HL-60/S4 treated with phorbol 12-myristate 13-acetate at 8.2 ng/mL for 4 days and 3 days (cell line): ENCODE data around the gene NPW.
"Not testable (repeated sequence)": the region's sequence is repeated elsewhere in the genome, so short reads cannot be mapped to it uniquely, and the experiment has no call there.

Source experiments
- in situ Hi-C: fragments of 300-500 bp; cut with MboI; formaldehyde crosslinking; loops from 2 replicates; pipeline ENCODE4 v1.15.0; 2022; ENCODE audit warnings: low sequenced_read_pairs

Gene NPW

DNA sequence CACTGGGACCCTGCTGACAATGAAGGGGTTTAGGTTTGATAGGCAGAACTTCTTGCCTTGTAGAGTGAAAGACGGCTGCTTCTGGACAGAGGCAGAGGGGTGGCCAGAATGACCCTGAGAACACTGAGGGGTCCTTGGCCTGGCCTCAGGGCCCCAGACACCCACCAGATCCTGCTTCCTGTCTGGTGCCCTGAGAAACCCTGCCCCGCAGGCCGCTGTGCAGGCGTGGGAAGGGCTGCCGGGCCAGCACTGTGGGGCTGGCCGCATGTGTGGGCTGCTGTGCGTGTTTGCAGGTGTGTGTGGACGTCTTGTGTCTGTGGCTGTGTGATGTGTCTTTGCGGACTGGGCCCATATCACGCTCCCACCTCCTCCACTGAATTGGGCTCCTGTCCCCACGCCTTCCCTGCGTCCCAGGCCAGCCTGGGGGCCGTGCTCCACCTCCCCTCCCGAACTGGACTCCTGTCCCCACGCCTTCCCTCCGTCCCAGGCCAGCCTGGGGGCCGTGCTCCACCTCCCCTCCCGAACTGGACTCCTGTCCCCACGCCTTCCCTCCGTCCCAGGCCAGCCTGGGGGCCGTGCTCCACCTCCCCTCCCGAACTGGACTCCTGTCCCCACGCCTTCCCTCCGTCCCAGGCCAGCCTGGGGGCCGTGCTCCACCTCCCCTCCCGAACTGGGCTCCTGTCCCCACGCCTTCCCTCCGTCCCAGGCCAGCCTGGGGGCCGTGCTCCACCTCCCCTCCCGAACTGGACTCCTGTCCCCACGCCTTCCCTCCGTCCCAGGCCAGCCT lies 14.5 kb downstream of the NPW start:
- in situ Hi-C loops, result not testable (repeated sequence)

DNA sequence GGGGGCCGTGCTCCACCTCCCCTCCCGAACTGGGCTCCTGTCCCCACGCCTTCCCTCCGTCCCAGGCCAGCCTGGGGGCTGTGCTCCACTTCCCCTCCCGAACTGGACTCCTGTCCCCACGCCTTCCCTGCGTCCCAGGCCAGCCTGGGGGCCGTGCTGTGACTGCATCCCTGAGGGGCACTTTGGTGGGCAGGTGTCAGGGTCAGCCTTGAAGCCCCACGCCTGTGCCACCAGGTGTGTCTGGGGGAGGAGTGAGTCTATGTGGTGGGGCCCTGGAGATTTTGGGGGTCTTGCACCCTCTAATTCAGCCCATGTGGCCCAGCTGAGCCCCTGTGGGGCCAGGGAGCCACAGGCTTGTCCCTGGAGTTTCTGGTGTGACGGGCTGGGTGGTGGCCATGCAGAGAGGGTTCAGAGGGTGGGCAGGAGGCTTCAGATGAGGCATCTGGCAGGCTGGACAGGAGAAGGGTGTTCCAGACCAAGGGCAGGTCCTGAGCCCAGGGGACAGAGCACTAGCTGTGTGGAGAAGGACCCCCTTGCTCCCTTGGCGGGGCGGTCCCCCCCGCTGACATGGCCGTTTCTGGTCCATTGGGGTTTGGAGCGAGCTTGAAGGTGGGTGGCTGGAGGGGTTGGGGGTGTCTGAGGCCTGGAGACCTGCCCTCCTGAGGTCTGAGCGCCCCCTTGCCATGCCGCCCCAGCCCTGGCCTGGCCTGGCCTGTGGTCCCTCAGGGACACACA lies 15.3 kb downstream of the NPW start:
- in situ Hi-C loops, result no loop called here

DNA sequence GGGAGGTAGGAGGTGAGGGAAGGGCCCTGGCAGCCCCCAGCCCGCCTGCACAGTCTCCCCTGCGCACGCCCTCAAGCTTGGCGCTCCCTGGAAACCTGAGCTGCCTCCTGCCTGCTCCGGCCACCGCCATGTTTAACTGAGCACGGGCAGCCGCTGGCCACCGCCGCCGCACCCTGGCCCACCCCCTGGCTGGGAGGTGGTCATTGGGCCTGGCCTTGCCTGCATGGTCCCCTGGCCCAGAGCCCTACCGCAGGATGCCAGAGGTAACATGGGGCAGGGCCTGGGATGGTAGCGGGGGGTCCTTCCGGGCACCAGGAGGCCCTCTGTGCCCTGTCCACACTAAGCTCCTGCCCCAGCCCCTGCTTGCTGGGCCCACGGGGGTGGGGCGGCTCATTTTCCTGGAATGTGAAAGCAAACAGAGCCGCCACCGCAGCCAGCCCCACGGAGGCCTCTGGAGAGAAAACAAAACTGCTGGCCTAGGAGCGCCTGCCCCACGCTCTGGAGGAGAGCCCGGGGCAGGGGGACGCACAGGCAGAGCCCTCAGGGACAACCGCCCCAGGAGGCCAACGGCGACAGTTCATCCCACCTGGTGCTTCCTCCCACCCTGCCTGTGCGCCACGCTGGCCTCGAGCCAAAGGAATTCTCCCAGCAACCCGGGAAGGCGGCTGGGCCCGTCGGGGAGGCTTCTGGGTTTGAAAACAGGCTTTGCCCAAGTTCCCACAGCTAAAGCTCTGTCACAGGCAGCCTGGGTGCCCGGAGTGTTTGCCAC lies 16.0 kb downstream of the NPW start:
- in situ Hi-C loops, result no loop called here

DNA sequence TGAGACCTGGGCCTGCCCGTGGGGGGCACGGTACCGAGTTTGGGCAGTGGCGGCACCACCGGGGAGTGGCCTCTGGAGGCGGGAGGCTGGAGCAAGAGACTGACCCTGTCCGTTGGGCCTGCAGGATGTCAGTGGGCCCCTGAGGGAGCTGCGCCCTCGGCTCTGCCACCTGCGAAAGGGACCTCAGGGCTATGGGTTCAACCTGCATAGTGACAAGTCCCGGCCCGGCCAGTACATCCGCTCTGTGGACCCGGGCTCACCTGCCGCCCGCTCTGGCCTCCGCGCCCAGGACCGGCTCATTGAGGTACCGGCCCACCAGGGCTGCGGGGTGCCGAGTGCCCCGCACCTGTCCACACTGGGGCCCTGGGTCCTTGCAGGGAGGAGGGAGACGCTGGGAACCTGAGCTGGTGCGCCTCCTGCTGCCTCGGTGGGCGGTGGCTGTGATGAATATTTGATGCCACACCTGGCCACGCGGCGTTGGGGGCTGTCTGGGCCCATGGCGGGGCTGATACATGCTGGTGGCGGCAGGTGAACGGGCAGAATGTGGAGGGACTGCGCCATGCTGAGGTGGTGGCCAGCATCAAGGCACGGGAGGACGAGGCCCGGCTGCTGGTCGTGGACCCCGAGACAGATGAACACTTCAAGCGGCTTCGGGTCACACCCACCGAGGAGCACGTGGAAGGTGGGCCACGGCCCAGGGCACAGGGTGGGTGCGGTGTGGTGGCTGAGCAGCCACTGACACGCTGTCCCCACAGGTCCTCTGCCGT lies 16.8 kb downstream of the NPW start:
- in situ Hi-C loops, result no loop called here

DNA sequence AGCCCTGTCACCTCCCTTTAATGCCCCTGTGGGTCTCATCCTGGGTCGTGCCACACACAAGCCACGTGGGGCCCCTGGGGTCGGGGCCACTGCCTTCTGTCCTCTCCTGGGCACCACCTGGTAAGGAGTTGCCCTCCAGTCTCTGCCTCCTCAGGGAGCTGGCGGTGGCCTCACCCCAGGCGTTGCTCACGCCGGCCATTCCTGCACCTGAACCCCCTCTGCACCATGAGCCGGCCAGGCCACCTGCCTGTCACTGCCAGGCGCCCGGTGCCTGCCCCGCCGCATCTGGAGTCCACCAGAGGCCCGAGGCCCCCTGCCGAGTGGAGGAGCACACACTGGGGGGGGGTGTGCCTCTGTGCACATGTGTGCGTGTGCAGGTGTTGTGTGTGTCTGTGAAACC lies 17.5 kb downstream of the NPW start:
- in situ Hi-C loops, result no loop called here

DNA sequence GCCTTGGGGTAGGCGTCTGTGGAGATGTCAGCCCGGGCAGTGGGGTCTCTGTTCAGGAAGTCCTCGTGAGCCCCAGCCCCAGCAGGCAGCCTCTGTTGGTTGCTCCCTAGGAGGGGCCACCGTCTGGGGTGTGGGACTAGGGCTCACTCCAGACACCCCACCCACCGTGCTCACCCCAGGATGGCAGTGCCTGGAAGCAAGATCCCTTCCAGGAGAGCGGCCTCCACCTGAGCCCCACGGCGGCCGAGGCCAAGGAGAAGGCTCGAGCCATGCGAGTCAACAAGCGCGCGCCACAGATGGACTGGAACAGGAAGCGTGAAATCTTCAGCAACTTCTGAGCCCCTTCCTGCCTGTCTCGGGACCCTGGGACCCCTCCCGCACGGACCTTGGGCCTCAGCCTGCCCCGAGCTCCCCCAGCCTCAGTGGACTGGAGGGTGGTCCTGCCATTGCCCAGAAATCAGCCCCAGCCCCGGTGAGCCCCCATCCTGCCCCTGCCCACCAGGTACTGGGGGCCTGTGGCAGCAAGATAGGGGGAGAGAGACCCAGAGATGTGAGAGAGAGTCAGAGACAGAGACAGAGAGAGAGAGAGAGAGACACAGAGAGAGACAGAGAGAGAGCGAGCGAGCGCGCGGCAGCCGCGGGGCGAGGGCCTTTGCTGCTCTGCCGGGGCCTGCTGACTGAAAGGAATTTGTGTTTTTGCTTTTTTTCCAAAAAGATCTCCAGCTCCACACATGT lies 18.2 kb downstream of the NPW start:
- in situ Hi-C loops, result no loop called here

DNA sequence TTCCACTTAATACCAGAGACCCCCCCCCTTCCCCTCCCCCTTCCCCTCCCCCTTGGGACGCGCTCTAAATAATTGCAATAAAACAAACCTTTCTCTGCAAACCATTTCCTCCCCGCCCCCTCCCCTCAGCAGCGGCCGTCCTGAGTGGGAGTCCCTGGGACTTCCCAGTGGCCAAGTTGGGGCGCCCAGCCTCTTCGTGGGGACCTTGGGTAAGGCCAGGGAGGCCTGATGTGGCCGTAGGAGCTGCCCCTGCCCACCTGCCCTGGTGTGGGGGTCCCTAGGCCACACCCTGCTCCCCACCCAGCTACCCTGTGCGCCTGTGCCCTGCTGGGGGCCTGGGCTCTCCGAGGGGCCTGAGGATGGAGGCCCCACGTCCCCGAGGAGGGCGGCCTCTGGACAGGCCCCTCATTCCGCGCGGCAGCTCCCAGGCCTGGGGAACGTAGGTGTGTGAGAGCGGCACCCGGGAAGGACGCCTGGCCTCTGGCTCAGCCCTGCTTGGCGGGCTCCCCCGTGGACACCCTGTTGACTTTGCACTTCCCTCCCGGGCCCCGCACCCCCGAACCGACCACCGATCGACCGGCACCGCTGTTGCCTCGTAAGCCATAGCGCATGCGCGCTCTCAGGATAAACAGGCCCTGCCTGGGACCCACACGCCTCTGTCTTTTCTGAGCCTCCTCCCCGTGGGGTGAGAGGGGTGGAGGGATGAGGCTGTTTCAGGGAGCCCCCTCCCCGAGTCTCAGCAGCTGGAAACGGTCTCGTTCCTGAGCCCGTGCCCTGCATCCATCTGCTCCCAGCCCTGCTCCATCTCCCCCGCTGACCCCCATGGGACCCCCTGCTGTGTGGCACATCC lies 19.0 kb downstream of the NPW start:
- in situ Hi-C loops, result no loop called here

DNA sequence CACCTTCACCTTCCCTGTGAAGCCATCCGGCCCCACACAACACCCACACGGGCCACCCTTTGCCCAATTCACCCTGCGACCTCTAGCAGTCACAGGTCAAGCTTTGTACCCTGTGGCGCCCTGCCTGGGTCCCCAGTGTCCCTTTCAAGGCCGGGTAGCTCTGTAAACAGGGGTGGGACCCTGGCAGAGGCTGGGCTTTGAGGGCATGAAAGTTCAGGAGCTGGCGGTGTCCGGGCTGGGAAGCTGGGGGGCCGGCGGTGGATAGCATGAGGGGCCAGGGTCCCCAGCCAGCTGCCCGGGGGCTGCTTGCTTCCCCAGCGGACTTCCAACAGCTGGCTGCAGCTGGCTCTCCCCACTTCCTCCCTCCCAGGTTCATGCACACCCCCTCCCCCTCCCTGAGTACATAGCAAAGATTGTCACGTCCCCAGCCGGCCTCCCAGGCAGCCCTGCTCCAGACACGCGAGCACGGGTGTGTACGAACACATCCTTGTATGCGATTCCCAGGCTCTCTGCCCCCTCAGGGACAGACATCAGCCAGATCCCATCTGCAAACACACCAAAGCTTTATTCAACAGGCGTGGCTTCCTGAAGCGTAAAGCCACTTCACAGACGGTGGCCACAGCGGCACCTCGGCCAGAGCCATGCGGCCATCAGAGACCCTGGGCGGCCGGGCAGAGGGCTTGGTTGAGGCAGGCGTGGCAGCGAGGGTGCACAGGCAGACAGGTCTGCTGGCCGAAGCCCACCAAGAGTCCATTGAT lies 19.9 kb downstream of the NPW start:
- in situ Hi-C loops, result no loop called here

DNA sequence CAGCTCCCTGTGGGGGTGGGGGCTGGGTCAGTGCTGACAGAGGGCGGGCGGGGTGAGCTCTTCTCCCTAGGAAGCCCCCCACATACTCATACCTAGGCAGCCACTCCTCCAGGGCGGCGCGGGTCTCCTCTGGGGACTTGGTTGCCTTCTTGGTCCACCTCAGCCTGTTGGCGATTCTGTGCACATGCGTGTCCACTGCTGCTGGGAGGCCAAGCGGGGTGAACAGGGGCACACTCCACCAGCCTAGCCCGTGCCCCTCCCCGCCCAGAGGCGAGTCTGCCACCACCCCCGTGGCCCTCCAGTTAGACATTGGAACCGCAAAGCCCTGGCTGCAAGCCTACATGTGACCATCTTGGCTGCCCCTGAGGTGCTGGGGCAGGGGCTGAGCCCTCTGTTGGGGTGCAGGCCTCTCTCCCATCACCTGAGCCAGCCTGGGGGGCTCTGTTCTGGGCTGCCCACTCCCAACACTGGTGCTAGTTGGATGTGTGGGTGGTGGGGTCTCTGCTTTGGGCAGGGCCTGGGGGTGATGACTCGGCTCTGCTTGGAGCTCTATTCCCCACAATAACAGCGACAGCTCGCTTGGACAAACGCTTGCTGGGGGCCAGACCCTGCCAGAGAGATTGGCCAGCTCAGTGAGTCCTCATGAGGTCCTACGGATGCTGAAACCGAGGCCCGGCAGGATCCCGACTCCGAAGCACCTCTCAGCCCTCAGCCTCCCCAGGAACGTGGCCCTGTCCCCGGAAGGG lies 20.6 kb downstream of the NPW start:
- in situ Hi-C loops, result no loop called here

DNA sequence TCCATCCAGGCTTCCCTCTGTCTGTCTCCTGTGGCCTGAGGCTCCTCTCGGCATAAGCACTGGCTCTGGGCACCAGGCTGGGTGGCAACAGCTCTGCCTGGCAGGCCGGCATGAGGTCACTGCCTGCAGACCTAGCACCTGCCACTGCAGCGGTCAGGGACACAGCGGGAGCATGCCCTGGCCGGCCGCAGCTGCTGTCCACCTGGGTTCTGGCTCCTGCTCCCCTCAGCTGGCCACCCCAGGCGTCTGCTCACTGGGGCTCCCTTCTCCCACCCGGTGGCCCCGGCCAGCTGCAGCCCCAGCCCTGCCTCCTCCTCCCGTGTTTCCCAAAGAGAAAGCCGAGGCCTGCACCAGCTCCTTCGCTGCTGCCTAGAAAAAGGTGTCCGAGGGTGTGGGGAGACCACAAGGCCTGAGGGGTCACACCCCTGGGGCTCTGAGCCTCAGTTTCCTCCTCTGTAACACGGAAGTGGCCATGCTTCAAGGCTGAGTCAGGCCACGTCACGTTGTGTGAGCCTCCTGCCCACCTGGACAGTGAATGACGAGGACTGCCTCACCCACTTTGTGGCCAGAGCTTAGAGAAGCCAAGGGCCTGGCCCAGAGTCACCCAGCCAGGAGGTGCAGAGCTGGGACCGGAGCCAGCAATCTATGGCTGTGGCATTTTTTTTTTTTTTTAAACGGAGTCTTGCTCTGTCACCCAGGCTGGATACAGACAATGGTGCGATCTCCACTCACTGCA lies 21.4 kb downstream of the NPW start:
- in situ Hi-C loops, result no loop called here

DNA sequence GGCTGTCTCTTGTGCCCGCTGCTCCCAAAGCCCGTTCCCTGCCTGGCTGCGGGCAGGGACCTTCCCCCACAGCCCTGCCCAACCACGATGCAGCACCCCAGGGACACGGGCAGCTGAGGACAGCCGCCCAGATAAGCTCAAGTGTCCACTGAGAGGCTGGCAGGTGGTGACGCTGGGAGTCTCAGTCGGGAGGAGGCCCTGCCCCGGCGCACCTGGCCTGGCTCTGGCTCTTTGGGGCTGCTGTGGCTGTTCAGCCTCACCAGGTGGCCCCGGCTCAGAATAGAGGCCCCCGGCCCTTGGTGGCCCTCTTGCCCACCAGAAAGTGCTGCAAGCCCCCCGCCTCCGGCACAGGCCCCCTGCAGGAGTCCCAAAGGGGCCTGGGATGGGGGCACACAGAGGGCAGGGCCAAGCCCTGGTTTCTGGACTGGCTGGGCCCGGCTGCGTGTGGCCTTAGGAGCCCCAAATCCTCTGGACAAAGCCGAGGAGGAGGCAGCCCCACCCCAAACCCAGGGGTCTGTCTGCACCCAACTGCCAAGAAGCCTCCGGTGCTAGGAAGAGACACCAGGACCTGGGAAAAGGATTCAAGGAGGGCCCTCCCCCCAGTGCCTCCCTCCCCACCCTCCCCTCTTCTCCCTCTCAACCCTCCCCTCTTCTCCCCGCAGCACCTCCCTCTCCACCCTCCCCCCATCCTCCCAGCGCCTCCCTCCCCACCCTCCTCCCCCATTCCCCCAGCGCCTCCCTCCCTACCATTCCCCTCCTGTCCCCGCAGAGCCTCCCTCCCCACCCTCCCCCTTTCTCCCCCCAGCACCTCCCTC lies 22.8 kb downstream of the NPW start:
- in situ Hi-C loops, result no loop called here

DNA sequence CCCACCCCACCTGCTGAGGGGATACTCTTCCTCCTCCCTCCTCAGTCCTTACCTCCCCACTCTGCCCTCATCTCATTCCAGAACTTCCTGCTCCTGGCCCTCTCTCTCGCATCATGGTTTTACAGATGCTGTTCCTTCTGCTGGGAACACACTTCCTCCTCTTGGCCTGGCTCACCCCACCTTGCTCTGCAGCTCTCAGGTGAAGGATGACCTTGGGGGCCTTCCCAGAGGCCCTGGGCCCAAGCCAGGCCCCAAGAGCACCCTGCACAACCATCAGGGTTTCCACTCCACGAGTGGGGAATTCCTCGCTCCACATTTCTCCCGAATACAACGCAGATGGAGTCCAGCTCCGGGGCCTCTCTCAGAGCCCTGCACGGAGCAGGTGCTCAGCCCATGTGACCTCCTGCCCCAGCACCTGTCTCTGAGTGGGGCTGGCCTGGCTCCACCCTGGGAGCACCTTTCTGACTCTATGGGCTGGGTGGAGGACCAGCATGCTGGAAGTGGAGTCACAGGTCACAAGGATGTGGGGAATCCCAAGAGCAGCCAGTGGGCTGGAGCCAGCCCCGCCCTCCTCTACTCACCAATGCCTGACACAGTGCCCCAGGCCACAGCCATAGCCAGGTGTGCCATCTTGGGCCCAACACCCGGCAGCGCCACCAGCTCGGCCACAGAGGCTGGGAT lies 23.5 kb downstream of the NPW start:
- in situ Hi-C loops, result no loop called here

DNA sequence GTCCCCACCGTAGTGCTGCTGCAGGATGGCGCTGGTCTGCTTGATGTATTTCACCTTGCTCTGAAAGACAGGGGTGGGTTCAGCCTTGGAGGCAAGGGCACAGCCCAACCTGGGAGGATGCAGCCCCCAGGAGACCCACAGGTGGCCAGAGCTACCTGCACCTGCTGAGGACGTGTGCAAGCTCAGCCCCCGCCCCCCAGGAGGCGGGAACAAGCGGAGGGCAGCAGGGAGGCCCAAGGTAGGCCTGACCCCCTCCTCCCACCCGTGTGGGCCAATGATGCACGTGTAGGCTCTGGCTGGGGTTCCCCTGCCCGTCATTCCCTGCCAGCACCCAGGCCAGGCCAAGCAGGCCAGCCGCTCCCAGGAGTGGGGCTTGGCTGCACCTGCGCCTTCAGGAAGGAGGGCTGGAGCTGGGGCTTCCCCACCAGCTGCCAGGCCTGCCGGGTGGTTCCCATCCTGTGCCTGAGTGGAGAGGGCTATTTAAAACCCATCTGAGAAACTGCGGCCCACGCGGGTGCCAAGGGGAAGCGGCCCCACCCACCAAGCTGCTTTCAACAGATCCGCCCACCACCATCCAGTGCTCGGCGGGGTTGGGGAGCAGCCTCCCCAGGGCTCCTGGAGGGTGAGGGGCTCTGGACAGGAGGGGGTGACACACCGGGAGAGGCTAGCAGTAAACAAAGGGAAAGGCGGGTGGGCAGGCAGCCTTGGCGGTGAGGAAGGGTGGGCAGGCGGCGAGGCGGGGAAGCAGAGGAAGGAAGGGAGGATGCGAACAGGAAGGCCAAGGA lies 24.3 kb downstream of the NPW start:
- in situ Hi-C loops, result no loop called here

DNA sequence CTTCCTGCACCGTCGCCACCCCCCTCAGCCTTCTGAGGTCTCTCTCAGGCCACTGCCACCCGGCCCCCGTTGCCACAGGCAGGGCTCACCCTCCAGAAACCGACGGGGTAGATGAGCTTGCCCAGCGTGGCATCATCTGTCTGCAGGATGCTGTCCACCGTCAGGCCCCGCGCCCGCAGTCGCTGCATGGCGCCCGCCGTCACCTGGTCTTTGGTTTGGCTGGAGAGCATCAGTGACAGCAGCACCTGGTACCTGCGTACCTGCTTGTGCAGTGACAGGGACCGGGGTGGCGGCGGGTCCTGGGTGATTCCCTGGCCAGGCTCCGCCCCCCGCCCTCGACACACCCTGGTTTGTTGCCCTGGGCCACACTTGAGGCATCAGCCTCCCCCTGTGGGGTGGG lies 25.0 kb downstream of the NPW start:
- in situ Hi-C loops, result no loop called here
